K562 (cell line): ENCODE results near the gene GJB6. TPM values are rescaled to one million over a fixed set of nuclear protein-coding genes. Genes with fewer than 3 reads are reported as not detected.

Source experiments
- ATAC-seq: fragments of 200-7000 bp; cut with Tn5 transposase; 3 replicates; pipeline ENCODE4 v1.9.1; 2020; ENCODE audit warnings: moderate library complexity
- BruUV-seq: library from RNA; stranded (reverse); fragments of 400-500 nt; replicated peaks from 2 replicates; lab custom pipeline; 2021; lab: Mats Ljungman, UMichigan
- CTCF ChIA-PET: fragments of 300-600 bp; formaldehyde crosslinking; extraction: SDS; loops from one replicate; lab custom pipeline; 2021; ENCODE audit warnings: low intra/inter-chr PET ratio; lab: Yijun Ruan, JAX
- POLR2A ChIA-PET: fragments of 300-600, 350-650 bp; sonication (Branson Sonifier 250); formaldehyde crosslinking; extraction: SDS; loops from one replicate; lab custom pipeline; 2021; ENCODE audit warnings: antibody characterized with exemption, inconsistent platforms; lab: Yijun Ruan, JAX
- DNase-seq, 4 experiments: peaks; one replicate each; pipeline versions ENCODE4 v3.0.0 to v3.0.0-alpha.2; 2011 to 2018; ENCODE audit warnings: low spot score in 3 of 4, mixed read lengths in 3 of 4; ENCODE audit errors: extremely low read depth in 1 of 4
- FAIRE-seq: peaks from 2 replicates; lab custom pipeline; 2011; peaks lifted over from hg19 to GRCh38; lab: Jason Lieb, UNC
- H2AFZ ChIP-seq: 2 replicates; pipeline ENCODE4 v1.6.0; 2011; ENCODE audit warnings: low read depth, low read length, control low read depth, inconsistent platforms
- H3K27ac ChIP-seq: fragments of 200-600 bp; 3 replicates; pipeline ENCODE4 v1.8.0; 2011; ENCODE audit warnings: low read depth, mild to moderate bottlenecking, control low read depth, inconsistent platforms, low read length, moderate library complexity, mixed read lengths; ENCODE audit errors: extremely low read depth
- H3K27me3 ChIP-seq, 2 experiments: fragments of 300-600 bp in 1 of 2; 2 replicates in 1 of 2; 3 replicates in 1 of 2; pipeline versions ENCODE4 v1.6.0 to v1.8.0; 2011; ENCODE audit warnings: inconsistent platforms in 2 of 2, low read length in 2 of 2, mild to moderate bottlenecking in 1 of 2, mixed read lengths in 1 of 2, moderate library complexity in 1 of 2; ENCODE audit not compliant: control insufficient read depth in 2 of 2, insufficient read depth in 2 of 2
- H3K36me3 ChIP-seq: fragments of 300-600 bp; 3 replicates; pipeline ENCODE4 v1.8.0; 2011; ENCODE audit warnings: mild to moderate bottlenecking, low read length, inconsistent platforms; ENCODE audit not compliant: control insufficient read depth, insufficient read depth
- H3K4me1 ChIP-seq, 2 experiments: fragments of 200-600 bp in 1 of 2; replicated peaks in 1 of 2; 2 replicates in 1 of 2; 3 replicates in 1 of 2; pipeline versions ENCODE4 v1.5.1 to v1.8.0; 2011; ENCODE audit warnings: inconsistent platforms in 2 of 2, low read length in 2 of 2, mild to moderate bottlenecking in 1 of 2, mixed read lengths in 1 of 2, moderate library complexity in 1 of 2; ENCODE audit not compliant: control insufficient read depth in 2 of 2, insufficient read depth in 2 of 2
- H3K4me2 ChIP-seq: 2 replicates; pipeline ENCODE4 v1.6.1; 2011; ENCODE audit warnings: low read length, control low read depth, inconsistent platforms, mixed read lengths; ENCODE audit not compliant: insufficient read depth
- H3K4me3 ChIP-seq: fragments of 200-600 bp; sonication (generic), shearing (Covaris generic); 2 replicates; pipeline ENCODE4 v1.5.1; 2016; ENCODE audit warnings: control low read depth, inconsistent platforms
- H3K79me2 ChIP-seq: fragments of 200-600 bp; 3 replicates; pipeline ENCODE4 v1.8.0; 2011; ENCODE audit warnings: low read length, inconsistent platforms; ENCODE audit not compliant: control insufficient read depth, insufficient read depth
- H3K9ac ChIP-seq, 2 experiments: 2 replicates each; pipeline versions ENCODE4 v1.6.0 to v1.6.1; 2011; ENCODE audit warnings: low read depth in 2 of 2, low read length in 2 of 2, control low read depth in 1 of 2, inconsistent platforms in 1 of 2, mild to moderate bottlenecking in 1 of 2, mixed read lengths in 1 of 2; ENCODE audit not compliant: insufficient read depth in 1 of 2
- H3K9me1 ChIP-seq: one replicate; pipeline ENCODE4 v1.6.0; 2011; ENCODE audit warnings: inconsistent platforms, mild to moderate bottlenecking, low read length, moderate library complexity; ENCODE audit not compliant: control insufficient read depth, insufficient read depth
- H3K9me3 ChIP-seq: replicated peaks from 2 replicates; pipeline ENCODE4 v1.5.1; 2011; ENCODE audit warnings: low read depth, low read length, inconsistent platforms; ENCODE audit not compliant: control insufficient read depth, insufficient read depth
- H4K20me1 ChIP-seq: replicated peaks from 2 replicates; pipeline ENCODE4 v1.6.1; 2011; ENCODE audit warnings: low read length, inconsistent platforms, mixed read lengths; ENCODE audit not compliant: control insufficient read depth, insufficient read depth
- BHLHE40 ChIP-seq: IDR thresholded peaks from 2 replicates; pipeline ENCODE4 v1.6.1; 2011; ENCODE audit warnings: low read length, improper control_type of control experiment
- C11orf30 ChIP-seq: fragments of 450-650 bp; IDR thresholded peaks from 2 replicates; pipeline ENCODE4 v1.6.1; 2016; ENCODE audit warnings: low read depth, mild to moderate bottlenecking
- CREM ChIP-seq: IDR thresholded peaks from 2 replicates; pipeline ENCODE4 v1.6.1; 2014; ENCODE audit warnings: antibody characterized with exemption, low read depth
- CTBP1 ChIP-seq: fragments of 450-650 bp; IDR thresholded peaks from 2 replicates; pipeline ENCODE4 v1.6.1; 2016; ENCODE audit warnings: borderline replicate concordance
- DACH1 ChIP-seq: fragments of 450-650 bp; IDR thresholded peaks from 2 replicates; pipeline ENCODE4 v1.6.1; 2018; ENCODE audit not compliant: partially characterized antibody
- DPF2 ChIP-seq: fragments of 450-650 bp; IDR thresholded peaks from 2 replicates; pipeline ENCODE4 v1.6.1; 2016
- KAT7 ChIP-seq: sonication (generic); formaldehyde crosslinking; IDR thresholded peaks from 2 replicates; pipeline ENCODE4 v1.8.0; 2022; ENCODE audit warnings: missing genetic modification reagents, mild to moderate bottlenecking, borderline replicate concordance
- MAFF ChIP-seq: IDR thresholded peaks from 2 replicates; pipeline ENCODE4 v1.6.1; 2012; ENCODE audit warnings: low read length, improper control_type of control experiment
- MAFK ChIP-seq: IDR thresholded peaks from 2 replicates; pipeline ENCODE4 v1.6.1; 2011; ENCODE audit warnings: low read length, improper control_type of control experiment
- ZNF316 ChIP-seq: fragments of 450-650 bp; IDR thresholded peaks from 2 replicates; pipeline ENCODE4 v1.6.1; 2016
- WGBS: fragments of 100-300 bp; shearing (Covaris generic); methylation state at CpG from one replicate; pipeline ENCODE4 v1.1.6; 2016; ENCODE audit warnings: low coverage, mixed read lengths; ENCODE audit not compliant: insufficient coverage; ENCODE audit errors: missing lambda C conversion rate; 5-methylcytosine and 5-hydroxymethylcytosine counted together
- in situ Hi-C: fragments of 300-500 bp; cut with MboI; formaldehyde crosslinking; loops from 4 replicates; pipeline ENCODE4 v1.15.0; 2018; ENCODE audit warnings: inconsistent platforms, mixed read lengths
- intact Hi-C: fragments of 100-400 bp; cut with micrococcal nuclease; formaldehyde crosslinking; loops from 2 replicates; pipeline ENCODE4 v1.14.2; 2022
- polyA plus RNA-seq, 8 experiments: library from polyadenylated mRNA; depleted of rRNA in 4 of 8; stranded (reverse) in 5 of 8; unstranded in 3 of 8; fragments of >200 nt; fragmentation: Nextera tagmentation in 2 of 8; fragmentation: Illumina TruSeq in 1 of 8; extraction: Ambion mirVana in 2 of 8; extraction: Trizol in 1 of 8; gene quantifications; 2 replicates each; pipeline versions ENCODE4 v1.2.1 to v1.2.3, GENCODE V29; 2011 to 2014; ENCODE audit warnings: inconsistent platforms in 1 of 8, missing spikeins in 1 of 8
- total RNA-seq, 7 experiments: library from RNA; depleted of rRNA in 6 of 7; stranded (reverse); fragments of >200 nt in 6 of 7; fragmentation: Illumina TruSeq in 2 of 7; extraction: Trizol in 2 of 7; gene quantifications; 2 replicates each; pipeline versions ENCODE4 v1.2.1 to v1.2.3, GENCODE V29; 2011 to 2021; ENCODE audit warnings: low replicate concordance in 1 of 7
- TF ChIP-seq, protein P1 (sequence below), 2 experiments: IDR thresholded peaks; 2 replicates each; pipeline ENCODE4 v1.6.1; 2011; ENCODE audit warnings: borderline replicate concordance in 1 of 2, control low read depth in 1 of 2, low read depth in 1 of 2, low read length in 1 of 2, mild to moderate bottlenecking in 1 of 2, mixed read lengths in 1 of 2, moderate library complexity in 1 of 2; ENCODE audit not compliant: insufficient read depth in 1 of 2, insufficient read length in 1 of 2, poor library complexity in 1 of 2, severe bottlenecking in 1 of 2; ENCODE audit errors: extremely low read depth in 1 of 2
- TF ChIP-seq, protein P2 (sequence below), 2 experiments: fragments of 450-650 bp; IDR thresholded peaks; 2 replicates each; pipeline ENCODE4 v1.6.1; 2016; ENCODE audit warnings: mild to moderate bottlenecking in 2 of 2, borderline replicate concordance in 1 of 2, low read depth in 1 of 2, moderate library complexity in 1 of 2

GJB6 gene
- total and polyA plus RNA-seq, 9 of the 15 experiments (the other 6 are each of a cell fraction or from before 2014, with no cell fraction given) = not detected

DNA sequence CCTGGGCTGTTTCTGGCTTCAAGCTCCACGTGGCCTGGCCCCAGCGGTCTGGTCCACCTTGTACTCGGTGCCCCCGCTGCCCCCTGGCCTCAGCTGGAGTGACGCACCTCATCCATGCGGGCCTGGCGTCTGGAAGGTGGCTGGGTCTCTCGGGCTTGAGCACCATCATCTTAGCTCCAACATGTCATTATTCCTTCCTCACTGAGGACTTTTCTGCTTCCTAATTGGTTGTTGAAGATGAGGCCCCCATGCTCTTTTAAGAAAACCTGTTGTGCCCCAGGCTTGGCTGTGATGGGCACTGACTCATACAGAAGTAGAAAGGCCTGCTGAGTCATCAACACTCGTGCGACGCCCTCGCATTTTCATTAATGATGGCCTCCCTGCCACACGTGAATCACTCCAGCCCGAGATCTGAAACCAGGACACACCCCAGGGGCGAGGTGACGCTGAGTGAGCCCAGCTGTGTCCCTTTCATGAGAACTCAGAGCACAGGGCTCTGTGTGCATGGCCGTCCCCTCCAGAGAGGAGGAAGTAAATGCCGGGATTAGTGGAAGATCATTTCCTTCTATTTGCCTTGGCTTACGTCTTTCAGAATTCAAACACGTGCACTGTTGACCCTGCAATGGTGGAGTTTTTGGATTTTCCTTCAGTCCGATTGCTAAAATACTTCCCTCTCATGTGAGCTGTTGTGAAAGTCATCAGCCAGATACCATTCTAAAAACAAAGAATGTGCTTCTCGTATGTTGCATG, 57.3 kb downstream of the GJB6 start:
- Histone ChIP-seq H3K4me1 (peaks cover 0 to 5% of the 10 kb centered on the region in 2 experiments; a peak in 2 of 5 replicates), H3K36me3 (no peaks in the 10 kb centered on the region), H3K4me2 (no peak overlapping the region), H3K27me3 (peaks cover 10 to 45% of the 10 kb centered on the region in 2 experiments; a peak in 4 of 5 replicates), H3K27ac (no peak overlapping the region), H3K9ac (no peak overlapping the region), H3K9me3 (no peaks in the 10 kb centered on the region), H3K79me2 (no peaks in the 10 kb centered on the region), H3K4me3 (no peak overlapping the region), H2AFZ (no peak overlapping the region), H3K9me1 (no peaks in the 10 kb centered on the region), H4K20me1 (no peaks in the 10 kb centered on the region)
- peak; percentile 68 for ATAC-seq
- no TSS peak for BruUV-seq
- no peak for FAIRE-seq
- intact Hi-C loops = no loop called here
- CTCF ChIA-PET = no interaction called here
- DNase-seq = peak; percentile 20 to 45 (median 40)
- POLR2A ChIA-PET = no interaction called here
- in situ Hi-C loops = no loop called here
- 12% methylated on average over 17 of the region's 22 CpGs for WGBS
- TF ChIP-seq KAT7 (CRISPR knock-in tag) (no peak), BHLHE40 (peak; percentile 90), DPF2 (peak; percentile 24; the same call in 1 of the 2 replicates), CTBP1 (peak; percentile 22; the same call in 1 of the 2 replicates), ZNF316 (peak; percentile 84), CREM (peak; percentile 21; the same call in 1 of the 2 replicates), DACH1 (peak; percentile 77), MAFK (peak; percentile 48), MAFF (peak; percentile 51; the same call in 1 of the 2 replicates), C11orf30 (peak; percentile 82)
- TF ChIP-seq, protein P1, sequence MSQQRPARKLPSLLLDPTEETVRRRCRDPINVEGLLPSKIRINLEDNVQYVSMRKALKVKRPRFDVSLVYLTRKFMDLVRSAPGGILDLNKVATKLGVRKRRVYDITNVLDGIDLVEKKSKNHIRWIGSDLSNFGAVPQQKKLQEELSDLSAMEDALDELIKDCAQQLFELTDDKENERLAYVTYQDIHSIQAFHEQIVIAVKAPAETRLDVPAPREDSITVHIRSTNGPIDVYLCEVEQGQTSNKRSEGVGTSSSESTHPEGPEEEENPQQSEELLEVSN (IDR thresholded peaks at IDR 0.05; ENCODE audit: borderline replicate concordance in 1 of 2, extremely low read depth in 1 of 2, insufficient read depth in 1 of 2, insufficient read length in 1 of 2, low read depth in 1 of 2, low read length in 1 of 2, poor library complexity in 1 of 2, severe bottlenecking in 1 of 2) = peak in 1 of 2 experiments; percentile 9
- TF ChIP-seq, protein P2, sequence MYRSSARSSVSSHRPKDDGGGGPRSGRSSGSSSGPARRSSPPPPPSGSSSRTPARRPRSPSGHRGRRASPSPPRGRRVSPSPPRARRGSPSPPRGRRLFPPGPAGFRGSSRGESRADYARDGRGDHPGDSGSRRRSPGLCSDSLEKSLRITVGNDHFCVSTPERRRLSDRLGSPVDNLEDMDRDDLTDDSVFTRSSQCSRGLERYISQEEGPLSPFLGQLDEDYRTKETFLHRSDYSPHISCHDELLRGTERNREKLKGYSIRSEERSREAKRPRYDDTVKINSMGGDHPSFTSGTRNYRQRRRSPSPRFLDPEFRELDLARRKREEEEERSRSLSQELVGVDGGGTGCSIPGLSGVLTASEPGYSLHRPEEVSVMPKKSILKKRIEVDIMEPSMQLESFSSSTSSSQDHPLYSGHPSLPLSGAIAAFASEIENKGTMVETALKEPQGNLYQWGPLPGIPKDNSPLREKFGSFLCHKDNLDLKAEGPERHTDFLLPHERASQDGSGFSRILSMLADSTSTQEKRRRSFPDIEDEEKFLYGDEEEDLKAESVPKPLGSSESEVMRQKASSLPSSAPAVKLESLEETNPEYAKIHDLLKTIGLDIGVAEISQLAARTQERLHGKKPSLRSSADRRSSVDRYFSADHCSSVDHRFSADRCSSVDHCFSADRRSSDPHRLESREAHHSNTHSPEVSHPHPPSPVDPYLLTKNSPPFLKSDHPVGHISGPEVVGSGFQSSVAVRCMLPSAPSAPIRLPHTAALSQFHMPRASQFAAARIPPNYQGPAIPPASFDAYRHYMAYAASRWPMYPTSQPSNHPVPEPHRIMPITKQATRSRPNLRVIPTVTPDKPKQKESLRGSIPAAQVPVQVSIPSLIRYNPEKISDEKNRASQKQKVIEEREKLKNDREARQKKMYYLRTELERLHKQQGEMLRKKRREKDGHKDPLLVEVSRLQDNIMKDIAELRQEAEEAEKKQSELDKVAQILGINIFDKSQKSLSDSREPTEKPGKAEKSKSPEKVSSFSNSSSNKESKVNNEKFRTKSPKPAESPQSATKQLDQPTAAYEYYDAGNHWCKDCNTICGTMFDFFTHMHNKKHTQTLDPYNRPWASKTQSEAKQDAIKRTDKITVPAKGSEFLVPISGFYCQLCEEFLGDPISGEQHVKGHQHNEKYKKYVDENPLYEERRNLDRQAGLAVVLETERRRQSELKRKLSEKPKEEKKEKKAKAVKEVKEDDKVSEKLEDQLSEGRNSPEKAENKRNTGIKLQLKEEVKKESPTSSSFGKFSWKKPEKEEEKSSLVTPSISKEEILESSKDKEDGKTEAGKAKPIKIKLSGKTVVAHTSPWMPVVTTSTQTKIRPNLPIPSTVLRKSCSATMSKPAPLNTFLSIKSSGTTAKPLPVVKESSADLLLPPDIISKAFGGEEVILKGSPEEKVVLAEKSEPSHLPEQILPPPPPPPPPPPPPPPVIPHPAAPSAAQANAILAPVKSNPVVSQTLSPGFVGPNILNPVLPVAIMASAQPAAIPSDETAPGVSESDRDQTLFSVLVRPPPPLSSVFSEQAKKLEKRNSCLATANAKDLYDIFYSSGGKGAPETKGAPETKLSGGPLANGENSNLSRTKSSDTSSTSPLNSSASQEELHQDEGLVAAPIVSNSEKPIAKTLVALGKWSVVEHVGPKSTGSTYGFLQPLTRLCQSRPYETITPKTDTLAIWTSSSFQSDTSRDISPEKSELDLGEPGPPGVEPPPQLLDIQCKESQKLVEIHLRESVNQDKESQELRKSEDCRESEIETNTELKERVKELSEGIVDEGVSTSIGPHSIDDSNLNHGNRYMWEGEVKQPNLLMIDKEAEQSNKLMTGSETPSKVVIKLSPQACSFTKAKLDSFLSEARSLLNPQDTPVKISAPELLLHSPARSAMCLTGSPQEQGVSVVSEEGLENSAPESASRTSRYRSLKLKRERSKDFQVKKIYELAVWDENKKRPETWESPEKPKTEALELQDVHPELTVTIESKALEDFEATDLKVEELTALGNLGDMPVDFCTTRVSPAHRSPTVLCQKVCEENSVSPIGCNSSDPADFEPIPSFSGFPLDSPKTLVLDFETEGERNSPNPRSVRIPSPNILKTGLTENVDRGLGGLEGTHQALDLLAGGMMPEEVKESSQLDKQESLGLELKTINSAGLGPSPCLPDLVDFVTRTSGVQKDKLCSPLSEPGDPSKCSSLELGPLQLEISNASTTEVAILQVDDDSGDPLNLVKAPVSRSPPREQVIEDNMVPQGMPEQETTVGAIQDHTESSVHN (IDR thresholded peaks at IDR 0.05; ENCODE audit: borderline replicate concordance in 1 of 2, low read depth in 1 of 2) = peak in 1 of 2 experiments; percentile 79; a peak in 2 of 4 replicates
